Measurements from ENCODE around the gene BHLHE40.

The BHLHE40 gene

GRCh38 chr3:4982773-4983738, 3.8 kb downstream of the BHLHE40 start:
- Histone ChIP-seq H3K4me3 (ENCODE audit: insufficient read depth, low read depth, low read length) (no peak overlapping the region), H3K27me3 (ENCODE audit: control insufficient read depth, insufficient read depth, low read length, poor library complexity, severe bottlenecking) (peaks cover 91% of the 10 kb centered on the region), H3K4me1 (ENCODE audit: control insufficient read depth, insufficient read depth, low read length) (peaks cover 25% of the 10 kb centered on the region), H3K27ac (ENCODE audit: insufficient read depth, low read depth, low read length, poor library complexity, severe bottlenecking) (no peak overlapping the region), H3K36me3 (ENCODE audit: control insufficient read depth, insufficient read depth, low read length) (no peaks in the 10 kb centered on the region), H3K9me3 (ENCODE audit: control insufficient read depth, low read length) (no peaks in the 10 kb centered on the region)
- 93% methylated on average over 40 of the region's 40 CpGs for WGBS, 2 experiments

GRCh38 chr3:4983739-4984510, 4.7 kb downstream of the BHLHE40 start:
- Histone ChIP-seq H3K4me1 (ENCODE audit: control insufficient read depth, insufficient read depth, low read length) (peaks cover 24% of the 10 kb centered on the region), H3K36me3 (ENCODE audit: control insufficient read depth, insufficient read depth, low read length) (no peaks in the 10 kb centered on the region), H3K9me3 (ENCODE audit: control insufficient read depth, low read length) (no peaks in the 10 kb centered on the region), H3K4me3 (ENCODE audit: insufficient read depth, low read depth, low read length) (no peak overlapping the region), H3K27me3 (ENCODE audit: control insufficient read depth, insufficient read depth, low read length, poor library complexity, severe bottlenecking) (peaks cover 83% of the 10 kb centered on the region), H3K27ac (ENCODE audit: insufficient read depth, low read depth, low read length, poor library complexity, severe bottlenecking) (no peak overlapping the region)
- whole genome bisulfite sequencing, 2 experiments: 44 to 50% methylated on average over 16 of the region's 16 CpGs

- H3K4me1 ChIP-seq (ENCODE audit: control insufficient read depth, insufficient read depth, low read length): peaks cover 24% of the 10 kb centered on the region
- no peak overlapping the region for H3K4me3 ChIP-seq (ENCODE audit: insufficient read depth, low read depth, low read length)
- H3K36me3 ChIP-seq (ENCODE audit: control insufficient read depth, insufficient read depth, low read length): no peaks in the 10 kb centered on the region
- no peak overlapping the region for H3K27ac ChIP-seq (ENCODE audit: insufficient read depth, low read depth, low read length, poor library complexity, severe bottlenecking)
- H3K27me3 ChIP-seq (ENCODE audit: control insufficient read depth, insufficient read depth, low read length, poor library complexity, severe bottlenecking): peaks cover 77% of the 10 kb centered on the region
- H3K9me3 ChIP-seq (ENCODE audit: control insufficient read depth, low read length): no peaks in the 10 kb centered on the region
- WGBS, 2 experiments: 91 to 92% methylated on average over 9 of the region's 9 CpGs
These were observed 5.3 kb downstream of the BHLHE40 start for GRCh38 chr3:4984511-4984864.

GRCh38 chr3:4985330-4986174, 6.3 kb downstream of the BHLHE40 start:
- peaks cover 66% of the 10 kb centered on the region for H3K27me3 ChIP-seq (ENCODE audit: control insufficient read depth, insufficient read depth, low read length, poor library complexity, severe bottlenecking)
- no peaks in the 10 kb centered on the region for H3K9me3 ChIP-seq (ENCODE audit: control insufficient read depth, low read length)
- peaks cover 16% of the 10 kb centered on the region for H3K4me1 ChIP-seq (ENCODE audit: control insufficient read depth, insufficient read depth, low read length)
- WGBS, 2 experiments: 70 to 77% methylated on average over 10 of the region's 10 CpGs
- no peak overlapping the region for H3K27ac ChIP-seq (ENCODE audit: insufficient read depth, low read depth, low read length, poor library complexity, severe bottlenecking)
- no peaks in the 10 kb centered on the region for H3K36me3 ChIP-seq (ENCODE audit: control insufficient read depth, insufficient read depth, low read length)
- no peak overlapping the region for H3K4me3 ChIP-seq (ENCODE audit: insufficient read depth, low read depth, low read length)

GRCh38 chr3:4986175-4986781, 7.0 kb downstream of the BHLHE40 start:
- Histone ChIP-seq H3K36me3 (ENCODE audit: control insufficient read depth, insufficient read depth, low read length) (no peaks in the 10 kb centered on the region), H3K9me3 (ENCODE audit: control insufficient read depth, low read length) (no peaks in the 10 kb centered on the region), H3K27ac (ENCODE audit: insufficient read depth, low read depth, low read length, poor library complexity, severe bottlenecking) (no peak overlapping the region), H3K27me3 (ENCODE audit: control insufficient read depth, insufficient read depth, low read length, poor library complexity, severe bottlenecking) (peaks cover 59% of the 10 kb centered on the region), H3K4me3 (ENCODE audit: insufficient read depth, low read depth, low read length) (peak overlapping the region; percentile 31), H3K4me1 (ENCODE audit: control insufficient read depth, insufficient read depth, low read length) (peaks cover 16% of the 10 kb centered on the region)
- 28% methylated on average over 13 of the region's 13 CpGs for WGBS, 2 experiments

GRCh38 chr3:4986782-4987537, 7.7 kb downstream of the BHLHE40 start:
- 1% methylated on average over 39 to 42 of the region's 44 CpGs for WGBS, 2 experiments
- H3K36me3 ChIP-seq (ENCODE audit: control insufficient read depth, insufficient read depth, low read length): no peaks in the 10 kb centered on the region
- H3K4me1 ChIP-seq (ENCODE audit: control insufficient read depth, insufficient read depth, low read length): peaks cover 16% of the 10 kb centered on the region
- no peak overlapping the region for H3K27ac ChIP-seq (ENCODE audit: insufficient read depth, low read depth, low read length, poor library complexity, severe bottlenecking)
- peaks cover 52% of the 10 kb centered on the region for H3K27me3 ChIP-seq (ENCODE audit: control insufficient read depth, insufficient read depth, low read length, poor library complexity, severe bottlenecking)
- peak overlapping the region; percentile 31 for H3K4me3 ChIP-seq (ENCODE audit: insufficient read depth, low read depth, low read length)
- no peaks in the 10 kb centered on the region for H3K9me3 ChIP-seq (ENCODE audit: control insufficient read depth, low read length)

- no peaks in the 10 kb centered on the region for H3K36me3 ChIP-seq (ENCODE audit: control insufficient read depth, insufficient read depth, low read length)
- H3K27ac ChIP-seq (ENCODE audit: insufficient read depth, low read depth, low read length, poor library complexity, severe bottlenecking): no peak overlapping the region
- peak overlapping the region; percentile 31 for H3K4me3 ChIP-seq (ENCODE audit: insufficient read depth, low read depth, low read length)
- H3K27me3 ChIP-seq (ENCODE audit: control insufficient read depth, insufficient read depth, low read length, poor library complexity, severe bottlenecking): peaks cover 45% of the 10 kb centered on the region
- 93 to 97% methylated on average over 4 of the region's 6 CpGs for WGBS, 2 experiments
- no peaks in the 10 kb centered on the region for H3K9me3 ChIP-seq (ENCODE audit: control insufficient read depth, low read length)
- peaks cover 16% of the 10 kb centered on the region for H3K4me1 ChIP-seq (ENCODE audit: control insufficient read depth, insufficient read depth, low read length)
These were observed 8.5 kb downstream of the BHLHE40 start for GRCh38 chr3:4987538-4988296.

- Histone ChIP-seq H3K27me3 (ENCODE audit: control insufficient read depth, insufficient read depth, low read length, poor library complexity, severe bottlenecking) (peaks cover 30% of the 10 kb centered on the region), H3K36me3 (ENCODE audit: control insufficient read depth, insufficient read depth, low read length) (no peaks in the 10 kb centered on the region), H3K9me3 (ENCODE audit: control insufficient read depth, low read length) (no peaks in the 10 kb centered on the region), H3K27ac (ENCODE audit: insufficient read depth, low read depth, low read length, poor library complexity, severe bottlenecking) (no peak overlapping the region), H3K4me3 (ENCODE audit: insufficient read depth, low read depth, low read length) (no peak overlapping the region), H3K4me1 (ENCODE audit: control insufficient read depth, insufficient read depth, low read length) (peaks cover 5% of the 10 kb centered on the region)
- WGBS, 2 experiments: 87 to 91% methylated on average over 13 of the region's 13 CpGs
These were observed 10.0 kb downstream of the BHLHE40 start for GRCh38 chr3:4988983-4989834.

All from ectodermal cell (in vitro differentiated cells).